MCF 10A (cell line): ENCODE results near the gene CNTNAP2. TPM values are rescaled to one million over a fixed set of nuclear protein-coding genes. Genes with fewer than 3 reads are reported as not detected.

Experiments used
- BruUV-seq: library from RNA; stranded (reverse); fragments of 400-500 nt; replicated peaks from 2 replicates; lab custom pipeline; 2021; lab: Mats Ljungman, UMichigan
- CTCF ChIA-PET: fragments of 300-600 bp; sonication (Branson Sonifier 250); formaldehyde crosslinking; extraction: SDS; loops from one replicate; lab custom pipeline; 2021; ENCODE audit warnings: antibody characterized with exemption, inconsistent platforms; lab: Yijun Ruan, JAX
- POLR2A ChIA-PET: fragments of 300-600, 350-650 bp; sonication (Branson Sonifier 250); formaldehyde crosslinking; extraction: SDS; loops from one replicate; lab custom pipeline; 2020; ENCODE audit warnings: antibody characterized with exemption, inconsistent platforms; lab: Yijun Ruan, JAX
- DNase-seq: peaks from one replicate; pipeline ENCODE4 v3.0.0-alpha.2; 2018; ENCODE audit not compliant: unreplicated experiment
- H3K27ac Mint-ChIP-seq: one replicate; pipeline ENCODE4 v1.8.0; 2022; ENCODE audit warnings: mild to moderate bottlenecking, low read depth, mixed read lengths; ENCODE audit not compliant: unreplicated experiment
- H3K27me3 Mint-ChIP-seq: one replicate; pipeline ENCODE4 v1.8.0; 2022; ENCODE audit warnings: mixed read lengths; ENCODE audit not compliant: insufficient read depth, unreplicated experiment
- H3K36me3 Mint-ChIP-seq: one replicate; pipeline ENCODE4 v1.8.0; 2022; ENCODE audit warnings: mild to moderate bottlenecking, moderate library complexity, mixed read lengths; ENCODE audit not compliant: insufficient read depth, unreplicated experiment
- H3K4me1 Mint-ChIP-seq: one replicate; pipeline ENCODE4 v1.8.0; 2022; ENCODE audit warnings: mixed read lengths; ENCODE audit not compliant: insufficient read depth, unreplicated experiment
- H3K4me3 Mint-ChIP-seq: one replicate; pipeline ENCODE4 v1.8.0; 2022; ENCODE audit warnings: mild to moderate bottlenecking, moderate library complexity, mixed read lengths; ENCODE audit not compliant: unreplicated experiment
- H3K9me3 Mint-ChIP-seq: one replicate; pipeline ENCODE4 v1.8.0; 2022; ENCODE audit warnings: mixed read lengths; ENCODE audit not compliant: unreplicated experiment
- CTCF ChIP-seq: fragments of 200-600 bp; IDR thresholded peaks from one replicate; pipeline ENCODE4 v1.8.0; 2022; ENCODE audit warnings: antibody characterized with exemption, mild to moderate bottlenecking; ENCODE audit not compliant: unreplicated experiment
- intact Hi-C: fragments of 100-400 bp; cut with micrococcal nuclease; formaldehyde crosslinking; loops from 2 replicates; pipeline ENCODE4 v1.14.1; 2022
- total RNA-seq: library from RNA; stranded (reverse); gene quantifications from 2 replicates; pipeline ENCODE4 v1.2.3, GENCODE V29; 2022

The CNTNAP2 gene
- total RNA-seq, 1 experiment from 2014 or later, result 1.1 TPM

DNA sequence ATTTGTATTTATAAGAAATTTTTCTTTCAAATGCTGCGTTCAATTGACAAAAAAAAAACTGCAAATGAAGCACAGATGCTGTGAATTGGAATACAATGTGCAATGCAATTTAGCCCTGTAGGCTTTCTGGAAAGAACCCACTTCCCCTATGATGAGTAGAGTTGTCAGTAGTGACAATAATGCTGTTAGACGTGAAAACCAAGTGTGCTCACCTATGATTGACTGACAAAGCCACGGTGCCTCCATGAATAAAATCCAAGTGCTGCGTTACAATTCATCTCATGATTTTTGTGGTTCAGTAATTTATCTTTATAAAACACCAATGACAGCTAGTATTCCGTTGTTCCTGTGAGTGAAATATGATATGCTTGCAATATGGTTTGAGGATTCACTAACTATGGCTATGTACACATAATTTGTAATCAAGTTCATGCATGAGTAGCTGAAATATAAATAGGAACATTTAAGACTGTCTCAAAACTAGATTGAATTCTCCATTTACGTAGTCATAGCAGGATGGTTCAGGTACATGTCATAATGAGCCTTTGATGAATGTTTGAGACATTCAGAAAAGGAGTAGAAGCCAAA is 1160.3 kb downstream of the CNTNAP2 start:
- ChIA-PET POLR2A (no interaction called here), CTCF (no interaction called here)
- BruUV-seq, result no TSS peak
- no peak for TF ChIP-seq CTCF
- H3K27ac Mint-ChIP-seq, result no peak overlapping the region
- H3K4me3 Mint-ChIP-seq, result no peak overlapping the region
- no peak for DNase-seq
- intact Hi-C loops, result no loop called here
- no peaks in the 10 kb centered on the region for H3K36me3 Mint-ChIP-seq
- H3K9me3 Mint-ChIP-seq, result peaks cover 21% of the 10 kb centered on the region
- H3K27me3 Mint-ChIP-seq, result peaks cover 8% of the 10 kb centered on the region
- no peaks in the 10 kb centered on the region for H3K4me1 Mint-ChIP-seq

- intact Hi-C loops, result no loop called here
- H3K27me3 Mint-ChIP-seq, result no peaks in the 10 kb centered on the region
- no peaks in the 10 kb centered on the region for H3K36me3 Mint-ChIP-seq
- peaks cover 15% of the 10 kb centered on the region for H3K9me3 Mint-ChIP-seq
- DNase-seq, result no peak
- POLR2A ChIA-PET, result no interaction called here
- no peak for TF ChIP-seq CTCF
- no peaks in the 10 kb centered on the region for H3K4me1 Mint-ChIP-seq
- H3K27ac Mint-ChIP-seq, result no peak overlapping the region
- no TSS peak for BruUV-seq
- no peak overlapping the region for H3K4me3 Mint-ChIP-seq
- CTCF ChIA-PET, result interaction anchor here (0.6 kb wide), 1 partner anchor 1261 kb away, joined by 3 read pairs; no protein-coding TSS in a partner anchor
Observed at GRCh38 chr7:147279514-147279913, 1162.9 kb downstream of the CNTNAP2 start.

- H3K4me1 Mint-ChIP-seq, result no peaks in the 10 kb centered on the region
- H3K27me3 Mint-ChIP-seq, result no peaks in the 10 kb centered on the region
- H3K36me3 Mint-ChIP-seq, result no peaks in the 10 kb centered on the region
- BruUV-seq, result no TSS peak
- TF ChIP-seq CTCF, result no peak
- ChIA-PET CTCF (interaction anchor here (0.6 to 0.8 kb wide), 2 partner anchors 618 to 1261 kb away, joined by 3 to 4 read pairs; no protein-coding TSS in a partner anchor), POLR2A (no interaction called here)
- no peak overlapping the region for H3K27ac Mint-ChIP-seq
- no peak for DNase-seq
- intact Hi-C loops, result no loop called here
- H3K4me3 Mint-ChIP-seq, result no peak overlapping the region
- H3K9me3 Mint-ChIP-seq, result peaks cover 13% of the 10 kb centered on the region
Observed at GRCh38 chr7:147279964-147280374, 1163.4 kb downstream of the CNTNAP2 start.

DNA sequence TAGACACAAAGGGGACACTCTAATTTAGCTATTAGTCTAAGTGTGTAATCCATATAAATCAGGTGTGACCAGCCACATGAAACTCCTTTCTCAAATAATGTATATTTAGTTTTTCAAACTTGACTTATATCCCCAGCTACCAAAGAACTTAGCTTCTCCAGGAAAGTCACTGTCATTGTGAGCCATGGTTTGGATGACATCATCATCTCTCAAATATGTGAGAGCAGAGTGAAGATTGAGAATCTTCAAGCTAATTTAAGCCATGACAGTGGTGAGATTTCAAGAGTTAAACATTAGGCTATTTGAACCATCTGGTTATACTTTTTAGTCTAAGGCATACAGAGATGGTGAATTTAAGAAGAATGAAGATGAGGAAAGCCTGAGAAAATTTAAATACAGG is 1165.6 kb downstream of the CNTNAP2 start:
- CTCF ChIA-PET, result no interaction called here
- no TSS peak for BruUV-seq
- Mint-ChIP-seq H3K27ac (no peak overlapping the region), H3K9me3 (no peaks in the 10 kb centered on the region), H3K4me1 (no peaks in the 10 kb centered on the region), H3K4me3 (no peak overlapping the region), H3K36me3 (no peaks in the 10 kb centered on the region), H3K27me3 (no peaks in the 10 kb centered on the region)
- intact Hi-C loops, result no loop called here
- POLR2A ChIA-PET, result no interaction called here
- no peak for TF ChIP-seq CTCF
- no peak for DNase-seq
